ENCODE measurements around the gene AP4E1.

Gene AP4E1

GRCh38 chr15:51046016-51046415 lies 137.5 kb downstream of the AP4E1 start (continued):
- TF ChIP-seq GFI1B (tag by site-specific recombination; IDR thresholded peaks at IDR 0.05) (no peak), ZNF704 (tag by site-specific recombination; IDR thresholded peaks at IDR 0.05) (no peak), ZNF558 (tag by site-specific recombination; IDR thresholded peaks at IDR 0.05) (no peak)

GRCh38 chr15:51046799-51047449 lies 138.4 kb downstream of the AP4E1 start:
- ChIA-PET CTCF (interaction anchor here (0.5 kb wide), 1 partner anchor 116 kb away, joined by 3 read pairs; no protein-coding TSS in a partner anchor), POLR2A (no interaction called here)
- Histone ChIP-seq H3K36me3 (ENCODE audit: control insufficient read depth in 2 of 2, insufficient read depth in 1 of 2, low read length in 2 of 2) (no peaks in the 10 kb centered on the region), H3K27ac (ENCODE audit: extremely low read depth, low read depth, low read length) (no peak overlapping the region), H3K9me3 (ENCODE audit: control insufficient read depth, insufficient read depth, low read depth, low read length) (no peaks in the 10 kb centered on the region), H3K4me3 (ENCODE audit: low read depth, low read length) (no peak overlapping the region), H3K4me1 (ENCODE audit: control insufficient read depth, insufficient read depth, low read length) (peaks cover 7% of the 10 kb centered on the region; the same call in 1 of the 2 replicates)
- TF ChIP-seq ZNF561 (tag by site-specific recombination; IDR thresholded peaks at IDR 0.05; ENCODE audit: borderline replicate concordance) = no peak
- no peak for TF ChIP-seq ZBTB21 (tag by site-specific recombination; IDR thresholded peaks at IDR 0.05)
- TF ChIP-seq ZNF529 (tag by site-specific recombination; IDR thresholded peaks at IDR 0.05; ENCODE audit: insufficient replicate concordance) = no peak
- TF ChIP-seq ZNF624 (tag by site-specific recombination; IDR thresholded peaks at IDR 0.05) = no peak
- no peak for TF ChIP-seq IKZF3 (tag by site-specific recombination; IDR thresholded peaks at IDR 0.05)
- no peak for TF ChIP-seq ZNF623 (tag by site-specific recombination; IDR thresholded peaks at IDR 0.05)
- TF ChIP-seq ZNF571 (tag by site-specific recombination; IDR thresholded peaks at IDR 0.05) = no peak
- no peak for TF ChIP-seq SCRT1 (tag by site-specific recombination; IDR thresholded peaks at IDR 0.05; ENCODE audit: borderline replicate concordance)
- no peak for TF ChIP-seq KLF10 (tag by site-specific recombination; IDR thresholded peaks at IDR 0.05)
- no peak for TF ChIP-seq ELK4 (IDR thresholded peaks at IDR 0.05; ENCODE audit: borderline replicate concordance, low read depth, low read length)
- TF ChIP-seq ZNF354C (tag by site-specific recombination; IDR thresholded peaks at IDR 0.05; ENCODE audit: borderline replicate concordance, low read depth) = no peak
- TF ChIP-seq ZNF391 (tag by site-specific recombination; IDR thresholded peaks at IDR 0.05; ENCODE audit: borderline replicate concordance, low read depth) = no peak
- no peak for TF ChIP-seq ZNF513 (tag by site-specific recombination; IDR thresholded peaks at IDR 0.05)
- no peak for TF ChIP-seq YY2 (tag by site-specific recombination; IDR thresholded peaks at IDR 0.05)
- TF ChIP-seq ZNF692 (tag by site-specific recombination; IDR thresholded peaks at IDR 0.05) = no peak

GRCh38 chr15:51048308-51048707 lies 139.8 kb downstream of the AP4E1 start:
- CTCF ChIA-PET = no interaction called here
- POLR2A ChIA-PET = no interaction called here
- no peak for TF ChIP-seq ZNF558 (tag by site-specific recombination; IDR thresholded peaks at IDR 0.05)
- no peak for TF ChIP-seq ZBTB11 (tag by site-specific recombination; conservative IDR thresholded peaks at IDR 0.05; ENCODE audit: low read depth)
- TF ChIP-seq FEZF1 (tag by site-specific recombination; IDR thresholded peaks at IDR 0.05) = no peak
- no peak for TF ChIP-seq YY2 (tag by site-specific recombination; IDR thresholded peaks at IDR 0.05)
- no peak for TF ChIP-seq HIC1 (tag by site-specific recombination; IDR thresholded peaks at IDR 0.05)
- TF ChIP-seq ZNF677 (tag by site-specific recombination; IDR thresholded peaks at IDR 0.05) = no peak

More at GRCh38 chr15:51048308-51048707, 139.8 kb downstream of the AP4E1 start:
- Histone ChIP-seq H3K4me3 (ENCODE audit: low read depth, low read length) (no peak overlapping the region), H3K9me3 (ENCODE audit: control insufficient read depth, insufficient read depth, low read depth, low read length) (no peaks in the 10 kb centered on the region), H3K27ac (ENCODE audit: extremely low read depth, low read depth, low read length) (no peak overlapping the region), H3K4me1 (ENCODE audit: control insufficient read depth, insufficient read depth, low read length) (peaks cover 7% of the 10 kb centered on the region; the same call in 1 of the 2 replicates), H3K36me3 (ENCODE audit: control insufficient read depth in 2 of 2, insufficient read depth in 1 of 2, low read length in 2 of 2) (no peaks in the 10 kb centered on the region)
